Heart left ventricle (tissue), 16 donors: ENCODE measurements around the gene LRRC41. TPM values are rescaled to one million over a fixed set of nuclear protein-coding genes. Genes with fewer than 3 reads are reported as not detected.

Experiments
- ATAC-seq, 4 donors: fragments of 200-7000 bp; cut with Tn5 transposase; one replicate each; pipeline ENCODE4 v1.9.1; 2020 to 2022; ENCODE audit warnings: moderate library complexity in 4 of 4, mild to moderate bottlenecking in 3 of 4, moderate number of reproducible peaks in 1 of 4
- DNase-seq, 5 donors: peaks; one replicate each; pipeline ENCODE4 v3.0.0-alpha.2; 2020
- H3K27ac ChIP-seq, 12 donors: fragments of 200-600 bp; sonication (generic) in 4 of 12; one replicate each; pipeline versions ENCODE4 v1.5.0 to v1.8.0; 2016 to 2022; ENCODE audit warnings: mild to moderate bottlenecking in 2 of 12
- H3K27me3 ChIP-seq, 9 donors: fragments of 200-600 bp; sonication (generic) in 2 of 9; one replicate each; pipeline versions ENCODE4 v1.5.1 to v1.8.0; 2016 to 2022; ENCODE audit warnings: mild to moderate bottlenecking in 3 of 9
- H3K36me3 ChIP-seq, 9 donors: fragments of 200-600 bp; sonication (generic) in 2 of 9; one replicate each; pipeline versions ENCODE4 v1.5.0 to v1.8.0; 2018 to 2022; ENCODE audit warnings: mild to moderate bottlenecking in 2 of 9
- H3K4me1 ChIP-seq, 12 donors: fragments of 200-600 bp; sonication (generic) in 4 of 12; one replicate each; pipeline versions ENCODE4 v1.5.0 to v1.8.0; 2016 to 2022; ENCODE audit warnings: mild to moderate bottlenecking in 3 of 12
- H3K4me3 ChIP-seq, 12 donors: fragments of 200-600 bp; sonication (generic) in 4 of 12; one replicate each; pipeline versions ENCODE4 v1.5.0 to v1.8.0; 2017 to 2022; ENCODE audit warnings: mild to moderate bottlenecking in 9 of 12, moderate library complexity in 4 of 12
- H3K9me3 ChIP-seq, 12 donors: fragments of 200-600 bp; sonication (generic) in 4 of 12; one replicate each; pipeline versions ENCODE4 v1.5.0 to v1.8.0; 2016 to 2022; ENCODE audit warnings: mild to moderate bottlenecking in 1 of 12
- POLR2A ChIP-seq, 2 donors: fragments of 450-650 bp; IDR thresholded peaks; one replicate each; pipeline ENCODE4 v1.6.1; 2017; ENCODE audit warnings: antibody characterized with exemption in 2 of 2, mild to moderate bottlenecking in 2 of 2, moderate library complexity in 2 of 2
- WGBS, 4 donors: extraction: QIAGEN DNeasy Blood & Tissue Kit in 2 of 4; methylation state at CpG; one replicate each; pipeline versions ENCODE4 v1.1.5 to v1.1.7; 2013 to 2018; 5-methylcytosine and 5-hydroxymethylcytosine counted together
- intact Hi-C, 10 donors: fragments of 100-400 bp; cut with DNase I; formaldehyde crosslinking; loops; one replicate each; pipeline versions ENCODE4 v1.11.1 to v1.14.2; 2022
- polyA plus RNA-seq, 2 donors: library from polyadenylated mRNA; stranded (reverse); fragments of 200-250 nt; gene quantifications; one replicate each; pipeline ENCODE4 v1.2.3, GENCODE V29; 2013
- total RNA-seq, 9 donors: library from RNA; depleted of rRNA in 2 of 9; stranded (reverse); fragments of >200 nt in 2 of 9; fragmentation: NEBNext Ultra II Directional in 3 of 9; extraction: Animal tissue kit (Norgen Biotek cat#: 25700) in 3 of 9; gene quantifications; one replicate each; pipeline versions ENCODE4 v1.1.0 to v1.2.4, GENCODE V29; 2016 to 2023
- TF ChIP-seq, protein P1 (sequence below), 12 donors: fragments of 200-600 bp; sonication (generic) in 4 of 12; IDR thresholded peaks; one replicate each; pipeline versions ENCODE4 v1.5.0 to v1.8.0; 2018 to 2022; ENCODE audit warnings: antibody characterized with exemption in 12 of 12, mild to moderate bottlenecking in 5 of 12
- donor health status: ischemic (EF 13 %, LVEDD 7.1; RV severe dilation, severe dysfunction).
- donor health status: healthy with polysubstance abuse.
- donor health status: DM: no; HTN: yes; CAD: no.
- donor health status: DM: no; HTN: no; CAD: no.
- donor health status: ischemic (EF 25% LVEDD 6.9; RV normal size, moderate dysfunction).
- donor health status: ischemic (EF 25% LVEDD 5.7; RV mildly dilated, moderate dysfunction).
- donor health status: healthy.
- donor health status: DM: yes; HTN: yes; CAD: no.
- donor health status: ischemic (EF 35%, LVEDD 5.7; RV mildly dilated, moderate dysfunction).
- donor health status: nonischemic (EF 11% LVEDD 7.7; RV severe dilation, severe dysfunction).
- donor health status: DM: yes; HTN: yes; CAD: no.
- donor health status: PGD.
- donor health status: ischemic (EF 29% LVEDD 5.4; RV normal size, mild dysfunction).
- donor health status: nonischemic (EF 23%, LVEDD 6.1; RV moderate dilation, normal function).

The LRRC41 gene
- total and polyA plus RNA-seq, 11 donors, result 17.4 to 60.5 (median 44.1) TPM

DNA sequence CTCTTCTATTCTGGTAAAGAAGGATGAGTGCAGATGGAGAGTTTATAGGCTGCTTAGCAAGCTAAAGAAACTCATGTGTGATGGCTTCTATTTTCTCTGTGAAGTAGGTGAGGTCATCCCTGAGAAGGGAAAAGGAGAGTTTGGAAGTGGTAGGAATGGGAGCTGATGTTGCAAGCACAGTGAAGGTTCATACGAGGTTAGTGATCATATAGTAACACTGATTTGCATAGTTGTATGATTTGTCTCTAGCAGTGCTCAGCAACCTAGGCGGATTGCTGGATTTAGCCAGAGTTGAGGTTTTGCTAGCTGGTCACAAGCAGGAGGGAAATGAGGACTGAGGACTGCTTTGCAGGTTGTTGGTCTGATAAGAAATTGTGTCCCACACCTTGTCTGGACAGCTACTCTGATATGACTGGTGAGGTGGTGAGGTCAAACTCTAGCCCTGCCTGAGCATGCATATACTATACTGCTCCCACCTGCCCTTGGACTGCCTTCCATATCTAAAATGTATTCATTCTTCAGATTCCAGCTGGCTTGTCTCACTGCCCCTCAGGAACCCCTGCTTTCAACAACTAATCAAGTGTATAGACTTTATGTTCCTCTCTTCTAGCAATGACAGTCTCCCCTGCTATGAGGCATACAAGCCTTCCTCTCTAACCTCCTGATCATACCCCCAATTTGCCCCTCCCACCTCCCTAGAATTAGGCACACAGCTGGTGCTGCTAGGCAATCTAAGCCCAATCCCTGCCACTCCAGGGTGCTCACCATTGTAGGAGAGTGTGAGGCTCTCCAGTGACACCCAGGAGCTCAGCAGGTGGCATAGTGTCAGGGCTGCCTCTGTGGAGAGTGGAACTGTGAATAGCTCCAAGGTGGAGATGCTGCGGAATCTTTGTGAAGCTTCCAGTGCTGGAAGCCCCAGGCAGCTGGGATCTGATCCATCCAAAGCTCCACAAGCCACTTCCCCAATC, 18.5 kb downstream of the LRRC41 start:
- DNase-seq (no peak), ATAC-seq (peak in 1 of 4 donors; percentile 10)
- no peak for TF ChIP-seq POLR2A (IDR thresholded peaks at IDR 0.05)
- TF ChIP-seq, protein P1, sequence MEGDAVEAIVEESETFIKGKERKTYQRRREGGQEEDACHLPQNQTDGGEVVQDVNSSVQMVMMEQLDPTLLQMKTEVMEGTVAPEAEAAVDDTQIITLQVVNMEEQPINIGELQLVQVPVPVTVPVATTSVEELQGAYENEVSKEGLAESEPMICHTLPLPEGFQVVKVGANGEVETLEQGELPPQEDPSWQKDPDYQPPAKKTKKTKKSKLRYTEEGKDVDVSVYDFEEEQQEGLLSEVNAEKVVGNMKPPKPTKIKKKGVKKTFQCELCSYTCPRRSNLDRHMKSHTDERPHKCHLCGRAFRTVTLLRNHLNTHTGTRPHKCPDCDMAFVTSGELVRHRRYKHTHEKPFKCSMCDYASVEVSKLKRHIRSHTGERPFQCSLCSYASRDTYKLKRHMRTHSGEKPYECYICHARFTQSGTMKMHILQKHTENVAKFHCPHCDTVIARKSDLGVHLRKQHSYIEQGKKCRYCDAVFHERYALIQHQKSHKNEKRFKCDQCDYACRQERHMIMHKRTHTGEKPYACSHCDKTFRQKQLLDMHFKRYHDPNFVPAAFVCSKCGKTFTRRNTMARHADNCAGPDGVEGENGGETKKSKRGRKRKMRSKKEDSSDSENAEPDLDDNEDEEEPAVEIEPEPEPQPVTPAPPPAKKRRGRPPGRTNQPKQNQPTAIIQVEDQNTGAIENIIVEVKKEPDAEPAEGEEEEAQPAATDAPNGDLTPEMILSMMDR (IDR thresholded peaks at IDR 0.05), result no peak
- 69 to 84% (median 73%) methylated on average over 3 of the region's 3 CpGs for WGBS, 4 donors
- intact Hi-C loops, result no loop called here
- Histone ChIP-seq H3K36me3 (peaks cover 0 to 99% (median 92%) of the 10 kb centered on the region in 9 donors), H3K4me3 (no peak overlapping the region), H3K27ac (no peak overlapping the region), H3K27me3 (no peaks in the 10 kb centered on the region), H3K4me1 (peaks cover 0 to 12% (median 0%) of the 10 kb centered on the region in 12 donors), H3K9me3 (no peaks in the 10 kb centered on the region)

DNA sequence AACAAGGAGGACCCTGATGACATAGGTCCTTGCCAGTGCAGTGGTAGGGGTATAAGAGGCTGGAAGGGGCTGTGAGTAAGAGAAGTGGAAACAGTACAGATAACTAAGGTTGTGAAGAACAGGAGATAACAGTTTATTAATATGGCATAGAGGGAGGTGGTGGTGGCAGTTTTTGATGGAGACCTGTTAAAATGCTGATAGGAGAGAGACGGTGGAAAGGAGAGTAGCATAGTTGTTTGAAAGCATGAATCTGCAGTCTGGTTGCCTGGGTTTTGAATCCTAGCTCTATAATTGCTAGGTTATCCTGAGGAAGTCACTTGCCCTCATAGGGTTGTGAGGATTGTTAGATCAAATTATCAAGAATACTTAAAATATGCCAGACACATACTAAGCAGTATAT, 19.4 kb downstream of the LRRC41 start:
- 28 to 45% (median 44%) methylated on average over 1 of the region's 1 CpG for WGBS, 4 donors
- DNase-seq (no peak), ATAC-seq (no peak)
- Histone ChIP-seq H3K9me3 (no peaks in the 10 kb centered on the region), H3K36me3 (peaks cover 0 to 100% (median 92%) of the 10 kb centered on the region in 9 donors), H3K4me3 (no peak overlapping the region), H3K27ac (no peak overlapping the region), H3K4me1 (peaks cover 0 to 12% (median 0%) of the 10 kb centered on the region in 12 donors), H3K27me3 (no peaks in the 10 kb centered on the region)
- no peak for TF ChIP-seq POLR2A (IDR thresholded peaks at IDR 0.05)
- TF ChIP-seq, protein P1 (IDR thresholded peaks at IDR 0.05), result no peak
- intact Hi-C loops, result no loop called here

DNA sequence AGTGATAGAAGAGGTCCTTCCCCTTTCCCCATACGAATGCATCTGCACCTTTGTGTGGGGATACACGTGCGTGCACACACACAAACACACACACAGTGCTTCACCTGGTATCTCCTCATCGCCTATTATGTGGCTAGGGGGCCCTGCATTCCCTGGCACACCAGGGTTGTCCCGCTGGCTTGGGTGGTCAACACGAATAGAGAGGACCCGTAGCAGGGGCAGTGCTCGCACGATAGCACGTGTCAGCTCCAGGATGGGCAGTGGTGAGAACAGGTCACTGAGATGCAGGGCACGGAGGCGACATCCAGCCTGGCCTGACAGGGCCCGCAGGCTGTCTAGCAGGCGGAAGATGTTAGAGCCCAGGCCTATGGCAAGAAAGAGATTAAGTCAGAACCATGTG, 22.4 kb downstream of the LRRC41 start:
- ATAC-seq, result no peak
- Histone ChIP-seq H3K27ac (no peak overlapping the region), H3K4me1 (peaks cover 0 to 12% (median 0%) of the 10 kb centered on the region in 12 donors), H3K9me3 (no peaks in the 10 kb centered on the region), H3K27me3 (no peaks in the 10 kb centered on the region), H3K4me3 (no peak overlapping the region), H3K36me3 (peaks cover 0 to 89% (median 82%) of the 10 kb centered on the region in 9 donors)
- DNase-seq, result no peak
- WGBS, 4 donors, result 90 to 95% (median 93%) methylated on average over 11 to 14 of the region's 14 CpGs
- TF ChIP-seq, protein P1 (IDR thresholded peaks at IDR 0.05), result no peak
- intact Hi-C loops, result no loop called here

DNA sequence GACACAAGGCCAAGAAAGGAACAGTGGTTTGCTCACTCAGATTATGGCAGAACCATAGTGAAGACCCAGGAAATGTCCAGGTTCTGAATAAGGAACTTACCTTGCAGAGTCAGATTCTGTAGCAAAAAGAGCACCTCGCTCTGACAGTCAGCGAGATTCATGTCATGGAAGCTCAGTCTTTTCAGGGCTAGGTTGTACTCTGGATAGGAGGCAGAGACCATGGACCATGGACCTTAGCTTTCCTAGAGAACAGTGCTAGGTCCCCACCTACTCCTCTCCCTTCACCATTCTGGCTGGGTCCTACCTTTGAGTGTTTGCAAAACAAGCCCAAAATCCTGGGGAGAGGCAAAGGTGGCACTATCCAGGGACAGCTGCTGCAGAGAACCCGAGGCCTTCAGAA, 23.3 kb downstream of the LRRC41 start:
- Histone ChIP-seq H3K36me3 (peaks cover 0 to 79% (median 73%) of the 10 kb centered on the region in 9 donors), H3K9me3 (no peaks in the 10 kb centered on the region), H3K4me3 (no peak overlapping the region), H3K27me3 (no peaks in the 10 kb centered on the region), H3K27ac (no peak overlapping the region), H3K4me1 (peaks cover 0 to 12% (median 0%) of the 10 kb centered on the region in 12 donors)
- TF ChIP-seq, protein P1 (IDR thresholded peaks at IDR 0.05), result no peak
- no peak for TF ChIP-seq POLR2A (IDR thresholded peaks at IDR 0.05)
- no peak for ATAC-seq
- intact Hi-C loops, result no loop called here
- 96 to 97% (median 96%) methylated on average over 2 to 3 of the region's 3 CpGs for WGBS, 4 donors
- DNase-seq, result no peak
